UCSD-AML1 (cell line): Measurements from ENCODE around the gene MAP2K5.
"Not testable (repeated sequence)": the region's sequence is repeated elsewhere in the genome, so short reads cannot be mapped to it uniquely, and the experiment has no call there.

Experiments
- DNase-seq: peaks from one replicate; lab custom pipeline; 2025; ENCODE audit not compliant: unreplicated experiment; lab: John Stamatoyannopoulos, UW

The MAP2K5 gene

GRCh38 chr15:67652586-67652985 is 110.1 kb downstream of the MAP2K5 start:
- no peak for DNase-seq

- DNase-seq: no peak
Observed at GRCh38 chr15:67660446-67660845, 117.9 kb downstream of the MAP2K5 start.

- no peak for DNase-seq
Observed at GRCh38 chr15:67660874-67661606, 118.5 kb downstream of the MAP2K5 start.

- no peak for DNase-seq
Observed at GRCh38 chr15:67670647-67671305, 128.3 kb downstream of the MAP2K5 start.

GRCh38 chr15:67672834-67673233 is 130.3 kb downstream of the MAP2K5 start:
- DNase-seq: not testable (repeated sequence)

- DNase-seq: no peak
Observed at GRCh38 chr15:67674983-67675382, 132.5 kb downstream of the MAP2K5 start.

GRCh38 chr15:67678089-67678488 is 135.6 kb downstream of the MAP2K5 start:
- no peak for DNase-seq

- no peak for DNase-seq
Observed at GRCh38 chr15:67678993-67679392, 136.5 kb downstream of the MAP2K5 start.

GRCh38 chr15:67680641-67681040 is 138.1 kb downstream of the MAP2K5 start:
- DNase-seq: no peak

- DNase-seq: no peak
Observed at GRCh38 chr15:67685008-67685599, 142.6 kb downstream of the MAP2K5 start.

GRCh38 chr15:67685716-67686115 is 143.2 kb downstream of the MAP2K5 start:
- no peak for DNase-seq

- DNase-seq: no peak
Observed at GRCh38 chr15:67690936-67691335, 148.4 kb downstream of the MAP2K5 start.

- no peak for DNase-seq
Observed at GRCh38 chr15:67691450-67691849, 148.9 kb downstream of the MAP2K5 start.

GRCh38 chr15:67692573-67692972 is 150.1 kb downstream of the MAP2K5 start:
- DNase-seq: no peak

GRCh38 chr15:67696087-67696486 is 153.6 kb downstream of the MAP2K5 start:
- no peak for DNase-seq

- DNase-seq: no peak
Observed at GRCh38 chr15:67700023-67700422, 157.5 kb downstream of the MAP2K5 start.

GRCh38 chr15:67701669-67702068 is 159.2 kb downstream of the MAP2K5 start:
- no peak for DNase-seq

- DNase-seq: no peak
Observed at GRCh38 chr15:67707520-67708283, 165.2 kb downstream of the MAP2K5 start.

GRCh38 chr15:67708500-67708899 is 166.0 kb downstream of the MAP2K5 start:
- DNase-seq: no peak

GRCh38 chr15:67715170-67715569 is 172.7 kb downstream of the MAP2K5 start:
- DNase-seq: no peak

GRCh38 chr15:67716171-67716570 is 173.7 kb downstream of the MAP2K5 start:
- no peak for DNase-seq

GRCh38 chr15:67717776-67718175 is 175.3 kb downstream of the MAP2K5 start:
- no peak for DNase-seq
